GM21528 (cell line): ENCODE results near the gene FGF1.

Experiments
- ATAC-seq: cut with Tn5 transposase; IDR thresholded peaks from one replicate; pipeline ENCODE4 v1.9.1; 2021; ENCODE audit warnings: mild to moderate bottlenecking, moderate library complexity; ENCODE audit not compliant: unreplicated experiment, low FRiP score

The FGF1 gene

DNA sequence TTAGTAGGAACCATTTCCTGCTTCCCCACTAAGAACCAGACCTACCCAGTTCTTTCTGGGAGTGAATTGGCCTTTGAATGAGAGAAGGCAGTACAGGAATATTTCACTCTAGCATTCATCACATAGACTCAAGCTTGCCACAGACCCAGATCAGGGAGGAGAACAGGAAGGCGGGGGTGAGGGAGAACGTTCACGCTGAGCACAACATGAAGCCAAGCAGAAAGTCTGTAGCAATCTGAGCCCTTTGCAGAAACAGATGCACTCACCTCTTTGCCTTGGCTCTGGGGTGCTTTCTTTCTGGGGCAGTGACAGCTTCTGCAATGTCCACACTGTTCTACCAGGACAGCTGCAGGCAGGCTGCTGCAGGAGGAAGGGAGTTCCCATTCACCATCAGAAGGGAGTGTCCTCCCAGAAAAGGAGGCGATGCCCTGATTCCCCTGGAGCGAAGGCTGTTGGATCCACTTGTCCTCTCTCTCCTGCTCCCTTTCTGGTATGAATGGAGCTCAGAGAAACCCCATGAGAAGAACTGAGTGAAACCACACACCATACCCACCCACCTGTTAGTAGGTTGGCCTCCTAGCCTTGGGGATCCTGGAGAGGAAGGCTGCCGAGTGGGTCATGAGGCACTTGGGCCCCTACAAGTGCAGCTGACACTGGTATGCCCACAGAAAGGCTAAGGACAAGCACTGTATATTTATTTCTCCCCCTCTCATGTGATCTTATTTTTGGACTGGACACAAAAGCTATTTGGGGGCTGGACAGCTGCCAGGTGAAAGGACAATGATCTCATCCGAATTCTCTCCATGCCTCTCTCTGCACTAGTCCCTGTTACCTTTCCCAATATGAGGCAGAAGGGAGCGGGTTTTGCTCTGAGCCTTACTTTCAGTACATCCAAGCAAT is 11.7 kb upstream of the FGF1 start:
- no peak for ATAC-seq

DNA sequence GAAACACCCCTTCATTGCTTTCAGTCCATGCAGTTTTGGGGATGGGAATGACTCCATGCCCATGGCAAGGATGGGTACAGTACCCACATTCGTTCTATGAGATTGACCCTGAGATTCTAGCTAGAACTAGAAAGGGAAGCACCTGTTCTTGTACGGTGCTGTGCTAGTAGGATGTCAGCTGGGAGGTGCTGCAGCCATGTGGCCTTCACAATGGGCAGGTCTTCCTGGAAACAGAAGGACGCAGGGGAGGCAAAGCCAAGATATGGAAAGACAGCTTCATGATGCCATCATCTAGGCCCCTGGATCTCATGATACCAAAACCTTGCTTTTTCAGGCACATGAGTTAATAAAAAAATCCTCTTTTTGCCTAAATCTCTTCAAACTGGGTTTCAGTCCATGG is 10.5 kb upstream of the FGF1 start:
- no peak for ATAC-seq

DNA sequence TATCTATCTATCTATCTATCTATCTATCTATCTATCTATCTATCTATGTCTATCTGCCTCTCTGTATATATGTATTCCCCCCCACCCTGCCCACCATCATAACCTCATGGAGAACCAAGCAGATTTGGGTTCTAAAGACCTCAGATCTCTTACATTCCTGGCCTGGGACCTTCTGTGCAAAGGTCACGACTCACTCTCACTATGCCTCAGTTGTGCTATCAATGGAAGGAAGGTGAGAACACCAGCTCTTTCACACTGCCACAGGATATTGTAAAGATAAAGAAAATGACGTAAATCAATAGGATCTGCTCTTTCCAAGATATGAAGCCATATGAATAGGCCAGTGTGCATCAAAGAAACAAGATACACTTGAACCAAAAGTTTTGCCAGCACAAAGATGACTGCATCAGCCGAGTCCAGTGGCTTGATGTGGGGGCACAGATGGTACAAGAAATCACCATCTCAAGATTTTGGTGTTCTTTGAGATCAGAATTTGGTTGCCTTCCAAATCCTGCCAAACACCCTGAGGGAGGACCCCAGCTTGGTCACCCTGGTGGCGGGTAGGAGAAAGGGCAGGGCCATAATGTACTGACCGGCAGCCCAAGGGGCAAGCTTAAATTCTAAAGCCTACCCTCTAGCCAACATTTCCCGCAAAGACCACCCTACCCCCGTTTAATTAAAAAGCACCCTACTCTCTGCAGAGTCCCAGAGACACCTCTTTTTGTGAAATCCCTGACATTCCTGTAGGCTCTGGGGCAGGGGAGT is 8.4 kb upstream of the FGF1 start:
- no peak for ATAC-seq

DNA sequence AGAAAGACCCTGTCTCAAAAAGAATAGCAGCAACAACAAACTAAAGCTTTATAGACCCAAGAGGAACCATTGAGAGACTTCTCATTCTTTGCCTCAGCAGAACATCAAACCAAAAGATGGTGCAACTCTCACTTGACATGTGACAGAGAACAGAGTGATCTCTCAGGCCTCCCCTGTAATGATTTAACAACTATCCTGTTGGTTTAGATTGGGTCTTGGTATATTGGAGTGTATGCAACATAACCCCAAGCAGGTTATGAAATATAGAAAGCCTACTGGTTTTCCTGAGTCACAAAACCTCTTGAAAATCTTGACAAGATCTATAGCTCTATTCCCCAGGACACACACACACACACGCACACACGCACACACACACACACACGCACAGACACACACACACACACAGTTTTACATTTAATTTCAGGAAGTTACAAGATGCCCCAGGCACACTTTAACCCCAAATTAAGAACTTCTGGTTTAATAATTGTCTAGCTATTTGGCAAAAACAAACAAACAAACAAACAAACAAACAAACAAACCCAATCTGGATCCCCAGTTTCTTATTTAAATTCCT is 6.5 kb upstream of the FGF1 start:
- ATAC-seq: no peak

DNA sequence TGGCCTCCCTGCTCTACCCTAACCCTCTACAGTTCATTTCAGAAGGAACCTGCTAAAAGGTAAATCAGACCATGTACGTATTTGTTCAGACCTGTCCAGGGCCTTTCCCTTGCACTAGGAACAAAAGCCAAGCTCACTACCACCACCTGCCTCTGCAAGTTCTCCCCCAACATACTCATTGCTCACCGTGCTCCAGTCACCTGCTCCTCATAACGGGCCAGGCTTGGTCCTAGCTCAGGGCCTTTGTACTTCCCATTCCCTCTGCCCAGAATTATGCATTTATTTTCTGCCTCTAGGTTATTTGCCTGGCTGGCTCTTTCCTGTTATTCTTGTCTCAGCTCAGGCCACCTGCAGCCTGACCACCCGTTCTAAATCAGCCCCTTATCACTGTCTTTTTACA is 4.8 kb upstream of the FGF1 start:
- no peak for ATAC-seq

DNA sequence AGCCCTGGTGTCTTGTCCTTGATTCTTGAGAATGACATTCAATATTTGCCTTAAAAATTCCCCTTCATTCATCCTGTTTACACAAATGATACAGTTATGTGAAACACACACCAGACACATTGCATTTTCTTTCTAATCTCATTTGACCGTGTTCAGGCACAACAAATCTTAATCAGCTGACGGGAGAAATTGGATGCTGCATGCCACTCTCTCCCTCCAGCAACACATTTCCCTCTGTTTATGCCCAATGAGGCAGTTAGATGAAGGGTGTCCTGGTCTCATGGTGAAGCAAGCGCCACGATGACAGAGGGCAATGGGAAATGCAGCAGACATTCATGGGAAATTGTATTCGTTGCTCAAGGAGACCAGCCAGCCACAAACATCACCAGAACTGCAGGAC is 3.2 kb upstream of the FGF1 start:
- no peak for ATAC-seq

DNA sequence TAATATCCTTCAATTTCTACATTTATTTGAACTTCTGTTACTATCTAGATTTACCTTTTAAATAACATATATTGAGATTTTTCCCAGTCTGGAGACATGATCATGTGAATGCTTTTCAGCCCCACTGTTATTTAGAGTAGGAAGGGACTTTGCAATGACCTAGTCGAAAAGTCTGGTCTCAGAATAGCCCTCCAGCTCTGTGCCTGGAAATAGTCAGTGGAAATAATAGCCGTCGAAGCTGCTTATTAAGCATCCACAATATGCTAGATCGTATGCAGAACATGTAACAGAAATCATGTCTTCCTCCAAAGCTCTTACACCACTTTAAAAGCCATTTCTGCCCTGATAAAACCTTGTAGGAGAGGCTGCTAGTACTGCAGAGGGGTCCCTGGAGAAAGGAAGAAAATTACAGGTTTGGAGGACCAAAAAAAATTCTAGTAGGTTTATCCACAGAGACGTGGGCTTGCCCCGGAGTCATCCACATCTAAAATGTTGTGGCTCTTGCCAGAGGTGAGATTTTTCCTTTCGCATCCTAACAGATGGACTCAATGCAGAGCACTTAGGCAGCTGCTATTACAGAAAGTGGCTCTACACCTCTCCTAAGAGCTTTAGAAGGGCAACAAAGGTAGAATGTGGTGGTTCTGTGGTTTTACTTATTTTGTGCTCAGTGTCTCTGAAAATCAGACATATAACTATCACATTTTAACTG is 2.5 kb upstream of the FGF1 start:
- ATAC-seq: no peak

DNA sequence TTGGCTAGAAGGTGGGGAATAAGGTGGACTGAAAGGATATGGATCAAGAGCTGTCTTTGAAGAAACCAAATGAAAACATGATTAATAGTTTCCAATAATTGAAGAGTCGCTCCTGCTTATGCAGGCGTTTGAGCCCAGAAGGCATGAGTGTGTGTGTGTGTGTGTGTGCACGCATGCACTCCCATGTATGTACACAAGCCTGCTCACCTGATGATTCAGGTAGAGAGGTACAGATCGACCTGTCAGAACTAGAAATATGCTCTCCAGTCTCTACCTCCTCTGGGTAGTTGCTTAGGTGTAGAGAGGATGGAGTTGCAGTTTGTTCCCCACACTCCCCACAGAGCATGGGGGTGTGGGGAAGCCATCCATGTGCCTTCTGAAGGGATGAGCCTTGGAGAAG is 1.1 kb upstream of the FGF1 start:
- ATAC-seq: no peak

DNA sequence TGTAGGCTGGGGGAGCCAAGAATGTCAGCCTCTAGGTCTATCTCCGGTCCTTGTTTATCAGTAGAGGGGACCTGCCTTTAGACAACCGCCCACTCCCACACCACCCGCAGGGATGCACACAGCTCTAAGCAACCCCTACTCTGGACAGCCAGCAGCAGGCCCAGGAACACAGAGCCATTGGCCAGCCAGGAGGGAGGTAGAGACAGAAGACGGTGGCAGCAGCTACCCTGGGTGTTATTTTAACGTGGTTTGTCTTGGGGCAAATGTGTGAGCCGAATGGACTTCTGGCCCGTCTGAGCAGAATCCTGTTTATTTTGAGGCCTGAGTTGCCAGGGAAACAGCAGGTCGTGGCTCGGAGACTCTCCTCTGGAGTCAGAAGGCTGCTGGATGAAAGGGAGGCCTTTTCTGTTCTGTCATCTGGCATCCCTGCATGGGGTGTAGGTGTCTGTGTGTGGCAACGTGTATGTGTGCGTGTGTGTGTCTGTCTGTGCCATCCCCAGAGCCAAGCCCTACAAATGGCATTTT is 382 bp upstream of the FGF1 start:
- ATAC-seq: no peak

DNA sequence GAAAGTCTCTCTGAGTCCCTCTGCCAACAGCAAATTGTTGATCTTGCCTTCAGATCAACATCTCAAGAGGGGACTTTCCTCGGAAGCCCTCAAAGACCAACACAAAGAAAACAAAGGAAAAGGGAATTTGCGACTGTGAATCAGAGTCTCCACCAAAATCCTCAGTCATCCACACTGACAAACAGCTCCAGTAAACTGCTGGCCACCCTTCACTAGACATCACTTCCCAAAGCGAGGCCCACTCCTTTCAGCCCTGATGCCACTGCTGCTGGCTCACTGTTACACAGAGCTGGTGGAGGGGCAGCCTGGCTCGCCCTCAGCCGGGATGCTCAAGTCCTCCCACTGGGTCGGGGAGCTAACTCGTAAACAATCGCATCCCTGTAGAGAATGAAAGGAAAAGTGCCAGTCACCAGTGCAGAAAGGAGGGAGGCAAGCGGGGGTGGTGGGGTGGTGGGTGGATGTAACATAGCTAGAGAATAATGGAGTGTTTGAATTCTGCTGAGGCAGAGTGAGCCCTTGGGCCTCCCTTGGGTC is 1.3 kb downstream of the FGF1 start:
- no peak for ATAC-seq

DNA sequence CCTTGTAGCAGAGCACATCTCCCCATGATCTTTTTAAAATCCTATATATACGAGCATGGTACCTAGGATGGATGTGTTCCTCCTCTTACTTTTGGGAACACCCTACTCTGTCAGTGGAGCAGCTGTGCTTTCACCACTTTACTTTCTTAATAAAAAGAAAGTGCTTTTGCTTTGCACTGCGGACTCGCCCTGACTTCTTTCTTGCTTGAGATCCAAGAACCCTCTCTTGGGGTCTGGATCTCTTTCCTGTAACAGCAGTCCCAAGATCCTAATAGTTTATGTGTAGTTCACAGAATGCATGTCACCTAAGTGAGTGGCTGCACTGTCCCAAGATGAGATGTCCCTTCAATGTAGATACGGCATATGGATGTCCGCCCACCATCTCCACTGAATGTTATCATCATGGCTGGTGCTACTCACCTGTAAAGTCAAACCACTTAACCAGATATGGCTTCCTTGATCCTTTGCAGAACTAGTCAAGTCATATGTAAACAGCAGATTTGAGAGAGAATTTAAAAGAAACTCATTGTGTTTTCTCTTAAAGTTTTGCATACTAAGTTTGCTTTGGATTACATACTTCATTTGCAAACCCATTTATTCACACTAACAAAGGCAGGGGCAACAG is 1.9 kb downstream of the FGF1 start:
- ATAC-seq: no peak

DNA sequence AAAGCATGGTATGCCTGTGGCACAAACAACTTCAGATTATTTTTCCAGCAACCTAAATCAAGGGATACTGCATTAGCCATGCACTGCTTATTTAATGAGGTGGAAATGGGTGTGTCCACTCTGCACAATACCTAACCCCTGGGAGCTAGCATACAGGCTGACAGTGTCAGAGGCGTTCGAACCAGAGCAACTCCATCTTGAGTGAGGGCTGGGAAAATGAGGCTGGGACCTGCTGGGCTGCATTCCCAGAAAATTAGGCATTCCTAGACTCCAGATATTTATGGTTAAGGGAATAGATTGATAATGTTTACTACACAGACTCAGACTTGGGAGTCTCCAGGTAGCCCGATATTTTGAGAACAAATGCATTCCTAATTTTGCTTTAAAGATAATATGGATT is 2.8 kb downstream of the FGF1 start:
- no peak for ATAC-seq

DNA sequence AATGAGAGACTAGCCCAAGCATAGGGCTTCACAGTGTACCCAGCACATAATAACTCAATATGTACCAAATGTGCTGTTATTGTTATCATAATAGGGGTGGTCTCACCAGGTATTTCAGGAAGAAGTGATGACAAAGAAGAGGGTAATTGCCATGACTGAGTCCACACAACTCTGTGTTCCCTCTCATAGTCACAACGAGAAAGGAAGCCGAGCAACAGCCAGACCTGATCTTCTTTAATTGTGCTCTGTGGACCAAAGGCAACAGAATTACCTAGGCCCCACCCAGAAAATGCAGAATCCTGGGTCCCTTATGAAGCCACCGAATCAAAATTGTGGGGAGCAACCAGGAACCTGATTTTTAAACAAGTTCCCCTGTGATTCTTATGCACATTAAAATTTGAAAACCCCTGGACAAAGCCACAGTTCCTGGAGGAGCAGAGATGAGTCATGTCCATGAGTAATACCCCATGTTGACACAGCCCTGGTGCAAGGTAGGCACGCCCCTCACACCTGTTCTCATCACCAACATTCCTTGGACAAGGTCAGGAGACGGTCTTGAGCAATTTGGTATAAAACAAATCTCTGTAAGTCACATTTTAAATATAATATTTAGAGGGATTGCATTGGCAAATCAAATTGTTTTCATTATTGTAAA is 5.2 kb downstream of the FGF1 start:
- no peak for ATAC-seq

DNA sequence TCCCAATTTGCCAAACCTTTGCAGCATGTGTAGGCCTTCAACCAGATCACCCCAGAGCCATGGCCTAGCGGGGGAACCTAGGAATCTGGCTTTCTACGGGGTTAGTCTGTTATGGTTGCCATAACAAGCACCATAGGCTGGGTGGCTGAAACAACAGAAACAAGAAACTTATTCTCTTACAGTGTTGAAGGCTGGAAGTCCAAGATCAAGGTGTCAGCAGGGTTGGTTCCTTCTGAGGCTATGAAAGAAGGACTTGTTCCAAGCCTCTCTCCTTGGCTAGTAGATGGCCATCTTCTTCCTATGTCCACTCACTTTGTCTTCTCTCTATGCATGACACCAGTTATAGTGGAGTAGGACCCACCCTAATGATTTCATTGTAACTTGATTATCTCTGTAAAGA is 6.1 kb downstream of the FGF1 start:
- no peak for ATAC-seq

DNA sequence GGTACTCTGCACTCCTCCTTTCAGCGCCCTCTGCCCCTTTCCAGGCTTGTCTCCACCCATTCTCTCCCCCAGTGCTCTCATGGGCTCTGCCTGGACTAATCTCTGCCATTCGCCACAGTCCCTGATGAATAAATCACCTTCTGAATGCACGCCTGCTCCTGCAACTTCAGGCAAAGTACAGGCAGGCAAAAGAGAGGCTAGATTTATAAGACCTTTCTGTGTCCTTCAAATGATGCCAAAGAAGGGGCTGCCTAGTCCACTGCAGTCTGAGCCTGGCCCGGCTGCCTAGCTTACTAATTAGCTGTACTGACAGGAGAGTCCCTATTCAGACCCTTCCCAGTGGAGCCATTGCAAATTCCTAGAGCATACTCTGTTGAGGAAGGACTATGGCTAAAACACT is 7.4 kb downstream of the FGF1 start:
- no peak for ATAC-seq

DNA sequence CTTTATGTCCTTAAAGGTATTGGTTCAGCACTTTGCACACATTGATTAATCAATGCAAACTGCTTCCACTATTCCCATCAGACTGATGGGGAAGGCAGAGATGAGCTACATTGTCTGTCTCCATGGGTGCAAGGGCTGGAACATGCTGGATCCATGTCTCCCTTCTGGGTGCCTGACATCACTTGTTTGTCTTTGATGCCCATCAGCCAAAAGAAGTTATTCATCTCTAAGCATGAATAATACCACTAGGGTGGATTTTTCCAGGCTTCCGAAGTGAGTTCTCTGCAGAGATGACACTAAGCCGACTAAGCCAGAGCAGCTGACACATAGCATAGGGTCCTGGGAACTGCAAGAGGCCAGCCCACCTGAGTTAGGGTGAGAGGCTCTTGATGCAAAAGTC is 8.7 kb downstream of the FGF1 start:
- ATAC-seq: no peak

DNA sequence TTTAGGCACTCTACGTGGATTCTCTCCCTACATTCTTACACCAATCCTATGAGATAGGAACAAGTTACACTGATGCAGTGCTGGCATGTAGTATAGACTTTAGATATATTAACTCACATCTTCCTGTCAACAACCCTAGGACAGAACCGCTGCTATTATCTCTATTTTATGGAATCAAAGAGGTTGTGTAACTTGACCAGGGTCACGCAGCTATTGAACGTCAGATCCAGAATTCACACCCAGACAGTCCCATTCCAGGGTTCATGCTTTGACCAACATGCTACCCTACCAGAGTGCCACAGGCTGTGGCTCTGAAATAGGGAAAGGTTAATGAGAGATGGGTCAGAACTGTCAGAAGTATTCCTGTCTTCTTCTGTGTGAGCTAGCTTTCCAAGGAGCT is 9.6 kb downstream of the FGF1 start:
- no peak for ATAC-seq

DNA sequence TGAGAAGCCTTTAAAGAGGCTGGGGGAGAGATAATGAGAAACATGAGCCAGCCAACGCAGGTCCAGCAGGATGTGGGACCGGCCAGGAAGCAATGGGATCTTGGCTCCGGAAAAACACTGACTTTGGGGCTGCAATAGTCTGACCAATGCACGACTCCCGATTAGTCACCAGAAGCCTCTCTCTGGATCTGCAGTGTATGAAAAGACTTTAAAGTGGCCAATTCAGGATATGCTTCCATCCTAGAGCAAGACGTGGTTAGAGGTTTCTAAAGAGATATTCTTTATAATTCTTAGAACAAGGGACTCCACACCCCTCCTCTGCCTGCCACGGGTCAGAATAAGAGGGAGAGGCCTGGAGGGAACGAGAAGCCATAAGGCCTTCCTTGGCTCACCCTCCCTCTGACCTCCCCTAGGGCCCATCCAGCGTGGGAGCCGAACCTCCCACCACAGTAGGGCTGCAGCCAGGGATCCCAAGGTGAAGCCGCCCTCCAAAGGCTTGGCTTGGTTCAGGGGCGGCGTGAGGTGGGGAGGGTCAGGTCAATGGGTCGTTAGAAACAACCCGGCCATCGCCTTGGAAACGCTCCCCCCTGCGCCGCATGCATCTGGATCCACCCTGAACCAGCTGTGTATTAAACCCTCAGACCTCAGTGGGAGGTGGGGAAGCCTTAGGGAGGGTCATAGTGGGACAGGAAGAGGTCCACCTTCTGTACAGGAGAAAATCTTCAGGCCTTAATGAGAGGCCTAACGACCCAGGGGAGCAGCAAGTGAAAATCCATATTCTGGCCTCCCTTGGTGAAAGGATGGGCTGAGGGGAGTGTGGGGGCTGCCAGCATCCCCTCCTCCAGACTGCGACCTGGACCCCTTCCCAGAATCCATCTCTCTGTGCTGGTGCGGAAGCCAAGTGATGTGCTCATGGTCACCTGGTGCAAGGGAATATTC is 11.1 kb downstream of the FGF1 start:
- no peak for ATAC-seq
